GM19025 (cell line): ENCODE measurements around the gene UBE2Q1.
"Not testable (repeated sequence)": the region's sequence is repeated elsewhere in the genome, so short reads cannot be mapped to it uniquely, and the experiment has no call there.

Experiments
- ATAC-seq: cut with Tn5 transposase; IDR thresholded peaks from one replicate; pipeline ENCODE4 v1.9.1; 2021; ENCODE audit warnings: mild to moderate bottlenecking, low read depth, moderate library complexity; ENCODE audit not compliant: unreplicated experiment

Gene UBE2Q1

DNA sequence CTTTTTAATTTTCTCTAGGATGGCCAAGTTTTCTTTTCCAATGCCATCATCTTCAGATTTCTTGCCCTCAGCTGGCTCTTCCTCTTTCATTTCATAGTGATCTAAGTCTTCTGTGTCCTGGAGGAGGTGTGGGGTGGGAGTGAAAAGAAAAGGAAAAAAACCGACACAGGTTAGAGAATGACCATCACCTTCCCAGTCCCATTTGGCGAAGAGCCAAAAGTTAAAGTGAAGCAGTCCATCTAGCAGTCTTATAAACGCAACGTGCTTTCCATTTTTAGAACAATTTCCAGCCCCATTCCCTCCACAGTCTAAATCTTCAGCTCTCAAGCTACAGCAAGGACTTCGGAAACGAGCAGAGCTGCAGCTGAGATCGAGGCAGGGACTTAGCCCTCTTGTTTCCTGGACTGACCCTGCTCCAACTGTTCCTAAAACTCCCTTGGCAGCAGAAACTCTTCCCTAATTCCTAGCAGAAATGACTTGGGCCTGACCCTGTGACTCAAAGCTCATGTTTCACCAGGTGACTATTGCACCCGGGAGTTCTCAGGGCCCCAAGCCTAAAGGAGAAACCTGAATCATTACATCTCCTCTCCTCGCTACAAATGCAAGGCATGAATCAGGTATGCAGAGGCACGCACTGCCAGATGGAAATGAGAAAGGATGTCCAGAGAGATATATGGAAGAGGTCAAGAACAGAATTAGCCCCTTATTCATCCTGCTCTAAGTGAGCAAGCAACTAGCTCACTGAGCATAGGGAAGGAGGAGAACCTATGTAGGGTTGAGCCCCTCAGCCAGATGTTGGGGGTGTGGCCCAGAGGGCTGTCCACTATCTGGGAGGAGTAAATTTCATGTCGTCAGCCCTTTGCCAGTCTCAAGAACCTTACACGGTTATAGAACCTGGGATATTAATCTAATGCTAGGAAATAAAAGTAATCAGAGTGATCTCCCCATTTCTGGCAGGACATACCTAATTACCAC is 5.1 kb downstream of the UBE2Q1 start:
- ATAC-seq, result no peak

DNA sequence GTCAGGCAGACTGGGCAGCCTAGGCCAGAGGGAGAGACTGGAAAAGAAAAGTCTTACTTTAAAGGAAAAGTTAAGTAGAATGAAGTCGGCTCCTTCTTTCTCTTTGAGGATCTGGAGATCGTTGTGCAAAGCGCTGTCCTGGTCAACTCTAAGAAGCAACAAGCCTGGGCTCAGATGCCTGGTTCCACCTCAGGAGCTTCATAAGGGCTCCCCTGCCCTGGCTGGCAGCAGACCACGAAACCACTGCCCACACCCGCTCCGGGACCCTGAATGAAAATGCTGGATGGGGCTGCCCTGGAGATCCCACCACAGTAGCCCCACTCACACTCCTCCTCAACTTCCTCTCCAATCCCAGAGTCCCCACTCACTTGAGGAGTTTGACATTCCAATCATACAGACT is 6.4 kb downstream of the UBE2Q1 start:
- ATAC-seq, result no peak

DNA sequence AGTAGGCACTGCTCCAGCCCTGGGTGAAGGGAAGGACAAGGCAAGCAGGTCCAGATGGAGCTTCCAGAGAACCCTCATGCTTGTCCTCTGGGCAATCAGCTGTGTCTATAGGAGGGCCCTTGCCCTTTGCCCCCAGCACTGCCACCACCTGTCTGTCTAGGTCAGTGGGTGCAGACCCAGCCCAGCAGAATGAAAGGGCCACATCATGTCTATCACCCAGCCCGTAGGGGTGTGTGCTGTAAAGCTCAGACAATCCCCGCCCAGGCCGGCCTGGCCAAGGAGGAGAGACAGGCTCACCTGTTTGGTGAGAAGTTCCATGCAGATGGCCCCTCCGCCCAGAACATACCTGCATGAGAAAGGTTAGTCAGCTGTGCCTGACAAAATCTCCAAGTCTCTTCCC is 7.0 kb downstream of the UBE2Q1 start:
- no peak for ATAC-seq

DNA sequence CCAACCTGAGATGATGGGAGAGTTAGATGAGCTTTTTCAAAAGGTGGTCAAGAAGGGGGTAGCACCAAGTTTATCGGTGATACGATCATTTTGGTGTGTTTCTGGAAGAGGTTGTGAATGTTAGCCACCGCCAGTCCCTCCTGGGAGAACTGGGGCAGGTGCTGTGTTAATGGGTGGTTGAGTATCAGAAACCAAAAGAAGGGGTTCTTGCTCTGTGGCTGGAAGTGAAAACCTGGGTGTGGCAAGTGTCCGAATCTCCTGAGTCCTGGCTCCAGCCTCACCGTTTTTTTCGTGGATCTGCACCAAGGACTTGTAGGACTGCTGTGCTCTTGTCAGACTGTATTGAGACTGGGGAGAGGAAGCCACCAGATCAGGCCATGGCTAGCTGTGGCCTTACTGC is 7.8 kb downstream of the UBE2Q1 start:
- no peak for ATAC-seq

DNA sequence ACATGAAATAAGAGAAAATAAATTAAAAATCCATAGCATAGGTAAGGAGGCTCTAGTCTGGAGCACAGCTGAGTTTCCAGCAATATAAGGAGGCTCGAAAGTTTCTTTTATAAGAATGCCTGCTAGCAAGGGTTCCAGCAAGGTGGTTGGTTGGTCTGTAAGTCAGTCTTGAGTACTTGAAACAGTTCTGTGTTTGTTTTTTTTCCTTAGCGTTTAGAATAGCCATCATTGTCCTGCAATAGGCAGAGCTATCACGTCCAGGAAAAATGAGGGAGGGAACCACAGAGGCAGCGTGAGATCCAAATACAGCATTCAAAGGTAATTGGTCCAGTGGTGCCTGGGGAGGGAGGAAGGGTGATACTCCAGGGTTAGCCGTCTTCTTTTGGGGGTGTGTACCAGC is 8.4 kb downstream of the UBE2Q1 start:
- ATAC-seq, result no peak

DNA sequence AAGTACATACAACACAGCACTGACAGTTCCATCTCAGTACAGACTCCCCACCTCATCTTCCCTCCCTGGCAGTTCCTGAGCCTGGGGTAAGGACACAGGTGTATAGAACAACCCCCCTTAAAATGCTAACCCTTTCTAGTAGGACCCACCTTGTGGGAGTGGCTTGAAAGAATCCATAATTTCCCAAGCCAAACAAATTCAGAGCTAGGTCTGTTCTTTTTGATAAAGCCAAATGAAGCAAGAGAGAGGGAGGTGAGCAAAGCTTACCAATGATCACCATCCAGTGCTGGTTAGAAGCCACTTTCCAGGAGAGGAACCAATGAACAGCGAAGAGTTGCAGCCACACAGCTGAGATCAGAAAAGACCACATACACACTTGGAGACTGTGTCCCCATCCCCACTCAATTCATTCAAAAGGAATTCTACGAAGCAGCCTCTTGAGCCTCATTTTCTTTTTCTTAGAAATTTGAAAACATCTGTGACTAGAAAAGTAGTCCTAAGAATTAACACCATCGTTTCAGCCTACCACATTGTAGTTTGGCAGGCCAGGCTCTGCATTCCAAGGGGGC is 9.2 kb downstream of the UBE2Q1 start:
- ATAC-seq, result no peak

DNA sequence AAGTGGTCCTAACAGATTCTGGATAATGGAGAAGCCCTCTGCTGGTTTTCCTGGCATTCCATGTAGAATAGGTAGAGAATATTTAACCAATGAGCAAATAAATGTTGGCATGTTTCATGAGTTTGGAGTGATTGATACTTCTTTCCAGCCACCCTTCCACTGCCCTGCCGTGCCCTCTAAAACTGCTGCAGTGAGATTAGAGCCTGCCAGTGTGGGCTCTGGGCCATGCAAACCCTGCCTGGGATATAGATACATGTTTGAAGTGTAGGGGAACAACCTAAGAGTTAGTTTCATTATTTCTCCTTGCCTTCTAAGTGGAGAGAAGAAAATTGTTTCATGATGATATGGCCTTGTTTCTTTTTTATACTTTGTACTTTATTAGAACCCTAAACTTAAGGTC is 10.4 kb downstream of the UBE2Q1 start:
- ATAC-seq, result no peak

DNA sequence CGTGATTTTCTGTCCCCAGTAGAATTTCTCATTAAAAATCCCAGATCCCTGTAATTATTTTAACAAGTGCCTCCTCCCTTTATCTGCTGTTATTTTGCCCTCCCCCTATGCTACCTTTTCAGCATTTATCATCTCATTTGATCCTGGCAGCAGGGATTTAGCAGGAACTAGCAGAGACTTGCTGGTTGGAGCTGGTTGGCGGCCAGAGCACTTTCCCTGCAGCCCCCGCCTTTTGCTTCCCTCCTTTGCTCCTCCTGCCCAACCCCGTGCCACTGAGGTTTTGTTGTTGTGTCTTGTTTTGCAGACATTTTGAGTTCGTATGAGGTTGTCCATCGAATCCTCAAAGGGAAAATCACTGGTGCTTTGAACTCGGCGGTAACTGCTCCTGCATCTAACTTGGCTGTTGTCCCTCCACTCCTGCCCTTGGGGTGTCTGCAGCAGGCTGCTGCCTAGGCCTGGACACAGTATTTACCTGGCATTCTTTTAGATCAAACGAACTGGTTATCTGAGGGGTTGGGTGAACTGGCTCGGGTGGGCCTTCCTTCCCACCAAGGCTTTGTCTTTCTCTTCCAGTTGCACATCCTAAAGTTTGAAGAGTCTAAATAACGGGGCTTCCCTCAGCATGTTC is 11.2 kb downstream of the UBE2Q1 start:
- ATAC-seq, result no peak

DNA sequence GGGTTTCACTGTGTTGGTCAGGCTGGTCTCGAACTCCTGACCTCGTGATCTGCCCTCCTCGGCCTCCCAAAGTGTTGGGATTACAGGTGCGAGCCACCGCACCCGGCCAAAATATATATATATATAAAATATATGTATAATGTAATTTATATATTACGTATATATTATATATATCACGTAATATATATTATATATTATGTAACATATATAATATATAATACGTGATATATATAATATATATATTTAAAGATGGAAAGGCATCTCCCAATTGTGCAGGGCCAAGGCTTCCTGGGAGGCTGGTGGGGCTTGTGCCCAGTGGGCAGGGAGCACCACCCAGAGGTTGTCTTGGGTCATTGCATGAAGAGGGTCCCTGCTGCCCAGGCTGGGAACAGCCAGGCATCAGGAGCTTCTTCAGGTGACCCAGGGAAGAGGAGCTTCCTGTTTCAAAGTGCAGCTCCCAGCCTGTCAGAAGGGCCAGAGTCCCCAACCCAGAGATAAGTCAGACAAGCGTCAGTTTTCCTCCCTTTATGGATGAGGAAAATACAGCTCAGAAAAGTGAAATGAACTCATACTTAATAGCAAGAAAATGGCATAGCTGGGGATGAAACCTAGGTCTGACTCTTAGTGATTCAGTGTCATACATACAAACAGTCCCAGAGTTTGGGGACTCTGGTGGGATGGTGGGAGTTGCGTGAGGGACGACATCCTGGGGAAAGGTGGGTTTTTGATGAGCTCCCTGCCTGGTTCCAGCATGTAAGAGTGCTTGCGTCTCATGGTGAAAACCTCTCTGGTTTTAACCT is 12.0 kb downstream of the UBE2Q1 start:
- ATAC-seq, result no peak

DNA sequence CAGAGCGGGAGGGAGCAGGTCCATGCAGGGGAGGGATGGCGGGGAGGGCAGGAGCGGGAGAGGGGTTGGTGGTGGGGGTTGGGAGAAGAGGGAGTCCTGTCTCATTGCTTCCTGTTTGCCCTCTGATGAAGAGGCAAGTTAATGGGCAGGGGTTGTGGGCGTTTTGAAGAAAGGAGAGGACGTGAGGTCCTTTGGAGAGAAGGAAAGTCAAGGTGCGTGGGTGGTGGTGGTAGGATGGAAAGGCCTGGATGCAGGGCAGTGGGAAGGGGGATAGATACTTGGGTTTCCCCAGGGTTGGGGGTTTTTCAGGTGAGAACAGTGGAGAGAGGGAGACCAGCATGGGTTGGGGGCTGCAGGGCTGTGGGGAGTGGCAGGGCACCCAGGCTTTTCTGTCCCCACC is 17.2 kb downstream of the UBE2Q1 start:
- ATAC-seq, result no peak

DNA sequence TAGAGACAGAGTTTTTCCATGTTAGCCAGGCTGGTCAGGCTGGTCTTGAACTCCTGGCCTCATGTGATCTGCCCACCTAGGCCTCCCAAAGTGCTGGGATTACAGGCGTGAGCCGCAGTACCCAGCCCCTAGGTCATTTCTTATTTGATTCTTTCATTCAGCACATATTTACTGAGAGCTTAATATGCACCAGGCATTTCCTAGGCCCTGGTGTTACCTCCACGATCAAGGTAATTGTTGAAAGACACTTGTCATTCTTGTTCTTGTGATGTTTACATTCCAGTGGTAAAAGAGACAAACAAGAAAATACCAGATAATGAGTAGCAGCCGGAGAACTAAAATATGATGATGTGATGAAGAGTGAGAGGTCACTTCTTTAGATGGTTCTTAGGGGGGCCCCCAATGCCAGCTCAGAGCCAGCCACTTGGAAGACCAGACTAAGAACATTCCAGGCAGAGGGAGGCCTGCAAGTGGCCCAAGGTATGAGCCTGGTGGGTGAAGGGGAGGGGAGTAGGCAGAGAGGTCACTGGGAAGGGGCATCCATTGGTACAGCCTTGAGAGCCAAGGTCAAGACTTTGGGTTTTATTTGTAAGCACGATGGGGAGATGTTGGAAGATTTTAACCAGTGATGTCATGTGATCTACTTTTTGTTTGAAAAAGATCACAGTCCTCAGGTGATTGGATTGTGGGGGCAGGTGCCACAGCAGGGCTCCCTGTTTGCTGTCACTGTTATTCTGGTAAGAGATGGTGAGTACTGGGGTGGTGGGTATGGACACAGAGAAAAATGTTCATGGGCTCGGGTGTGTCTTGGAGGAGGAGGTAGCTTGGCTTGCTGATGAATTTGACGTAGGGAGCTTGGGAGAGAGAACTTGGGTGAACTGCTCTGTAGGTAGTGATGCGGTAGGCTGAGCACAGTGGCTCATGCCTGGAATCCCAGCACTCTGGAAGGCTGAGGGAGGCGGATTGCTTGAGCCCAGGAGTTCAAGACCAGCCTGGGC is 18.7 kb downstream of the UBE2Q1 start:
- no peak for ATAC-seq

DNA sequence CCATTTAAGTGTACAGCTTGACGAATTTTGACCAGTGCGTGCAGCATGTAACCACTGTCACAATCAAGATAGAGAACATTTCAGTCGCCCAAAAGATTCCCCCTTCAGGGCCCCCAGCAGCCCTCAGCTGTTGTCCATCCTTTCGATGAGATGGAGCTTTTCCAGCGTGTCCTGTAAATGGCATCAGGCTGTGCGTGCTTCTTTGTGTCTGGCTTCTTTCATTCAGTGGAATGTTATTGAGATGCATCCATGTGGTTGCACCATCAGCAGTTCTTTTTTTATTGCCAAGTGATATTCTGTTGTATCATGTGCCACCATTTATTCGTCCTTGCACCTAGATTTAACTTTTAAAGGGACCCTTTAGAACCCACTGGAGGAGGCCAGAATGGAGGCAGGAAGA is 21.9 kb downstream of the UBE2Q1 start:
- ATAC-seq, result no peak

DNA sequence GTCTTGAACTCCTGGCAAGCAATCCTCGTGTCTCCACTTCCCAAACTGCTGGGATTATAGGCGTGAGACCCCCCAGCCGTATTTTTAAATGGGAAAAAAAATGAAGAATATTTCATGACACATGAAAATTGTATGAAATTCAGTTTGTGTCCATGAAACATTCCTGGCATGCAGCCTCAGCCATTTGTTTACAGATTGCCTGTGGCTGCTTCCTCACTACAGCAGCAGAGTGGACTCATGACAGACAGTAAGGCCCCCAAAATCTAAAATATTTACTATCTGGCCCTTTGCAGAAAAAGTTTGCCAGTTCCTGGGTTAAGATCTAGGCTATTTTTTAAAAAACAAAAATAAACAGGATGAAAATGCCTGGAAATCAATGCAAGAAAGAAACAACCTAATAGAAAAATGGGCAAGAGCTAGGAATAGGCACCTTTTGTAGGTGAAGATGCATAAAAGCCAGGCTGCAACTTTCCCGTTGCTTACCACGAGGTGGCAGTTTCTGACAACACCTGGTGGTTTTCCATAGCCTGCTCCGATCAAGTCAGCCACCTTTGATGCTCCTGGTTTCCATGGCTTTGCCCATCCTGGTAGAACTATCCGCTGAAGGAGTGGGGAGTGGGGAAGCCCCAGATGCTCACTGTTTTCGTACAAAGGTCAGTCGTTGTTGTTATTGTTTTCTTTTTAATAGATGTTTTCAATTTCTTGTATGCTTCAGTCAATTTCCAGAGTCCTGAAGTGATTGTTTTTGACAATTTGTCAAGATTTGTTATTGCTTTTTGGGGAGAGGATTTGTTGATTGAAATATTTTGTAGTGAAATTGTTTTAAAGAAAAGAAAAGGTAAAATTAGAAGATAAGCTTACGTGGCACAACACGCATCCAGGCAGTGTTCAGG is 24.3 kb downstream of the UBE2Q1 start:
- ATAC-seq, result no peak

DNA sequence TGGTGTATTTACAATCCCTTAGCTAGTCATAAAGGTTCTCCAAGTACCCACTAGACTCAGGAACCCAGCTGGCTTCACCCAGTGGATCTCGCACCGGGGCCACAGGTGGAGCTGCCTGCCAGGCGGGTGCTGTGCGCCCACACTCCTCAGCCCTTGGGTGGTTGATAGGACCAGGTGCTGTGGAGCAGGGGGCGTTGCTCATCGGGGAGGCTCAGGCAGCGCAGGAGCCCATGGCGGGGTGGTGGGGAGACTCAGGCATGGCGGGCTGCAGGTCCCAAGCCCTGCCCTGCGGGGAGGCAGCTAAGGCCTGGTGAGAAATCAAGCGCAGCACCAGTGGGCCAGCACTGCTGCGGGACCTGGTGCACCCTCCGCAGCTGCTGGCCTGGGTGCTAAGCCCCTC is 26.5 kb downstream of the UBE2Q1 start:
- ATAC-seq, result not testable (repeated sequence)

DNA sequence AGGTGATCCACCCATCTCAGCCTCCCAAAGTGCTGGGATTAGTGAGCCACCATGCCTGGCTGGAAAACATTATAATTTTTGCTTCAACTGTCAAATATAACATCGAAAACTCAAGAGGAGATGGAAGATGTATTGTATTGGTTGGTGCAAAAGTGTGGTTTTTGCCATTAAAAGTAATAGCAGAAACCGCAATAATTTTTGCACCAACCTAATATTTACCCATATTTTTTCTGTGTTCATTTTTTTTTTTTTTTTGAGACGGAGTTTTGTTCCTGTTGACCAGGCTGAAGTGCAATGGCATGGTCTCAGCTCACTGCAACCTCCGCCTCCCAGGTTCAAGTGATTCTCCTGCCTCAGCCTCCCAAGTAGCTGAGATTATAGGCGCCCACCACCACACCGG is 29.2 kb downstream of the UBE2Q1 start:
- no peak for ATAC-seq

DNA sequence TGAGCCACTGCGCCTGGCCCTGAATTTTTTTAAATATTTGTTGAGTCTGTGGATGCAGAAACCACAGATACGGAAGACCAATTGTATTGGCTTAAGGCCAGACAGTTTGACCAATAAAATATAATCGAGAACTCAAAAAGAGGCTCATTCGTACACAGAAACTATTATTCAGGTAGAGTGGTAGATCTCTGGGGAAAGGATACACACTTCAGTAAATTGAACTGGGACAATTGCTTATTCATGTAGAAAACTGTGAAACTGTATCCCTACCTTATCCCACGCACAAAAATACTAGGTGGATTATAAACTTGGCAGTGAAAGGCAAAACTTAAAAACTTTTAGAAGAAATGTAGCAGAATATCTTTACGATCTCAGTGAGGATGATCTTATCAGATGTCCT is 31.3 kb downstream of the UBE2Q1 start:
- ATAC-seq, result no peak

DNA sequence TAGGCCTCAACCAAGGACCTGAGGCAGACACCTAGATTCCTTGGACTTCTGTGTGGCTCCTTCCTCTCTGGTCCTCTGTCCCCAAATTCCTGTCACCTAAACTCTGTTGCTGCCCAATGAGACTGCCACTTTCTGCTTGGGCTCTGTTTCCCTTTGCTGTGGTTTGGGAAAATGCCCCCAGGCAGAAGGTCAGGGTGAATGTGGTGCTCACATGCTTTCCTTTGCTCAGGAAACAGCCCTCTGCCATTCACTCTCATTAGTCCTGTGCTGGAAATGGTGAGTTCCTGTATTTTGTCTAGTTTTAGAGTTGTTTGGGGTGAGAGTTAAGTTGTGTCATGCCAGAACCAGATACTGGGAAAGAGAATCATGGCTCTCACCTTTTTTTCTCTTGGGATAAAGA is 33.6 kb downstream of the UBE2Q1 start:
- ATAC-seq, result no peak

DNA sequence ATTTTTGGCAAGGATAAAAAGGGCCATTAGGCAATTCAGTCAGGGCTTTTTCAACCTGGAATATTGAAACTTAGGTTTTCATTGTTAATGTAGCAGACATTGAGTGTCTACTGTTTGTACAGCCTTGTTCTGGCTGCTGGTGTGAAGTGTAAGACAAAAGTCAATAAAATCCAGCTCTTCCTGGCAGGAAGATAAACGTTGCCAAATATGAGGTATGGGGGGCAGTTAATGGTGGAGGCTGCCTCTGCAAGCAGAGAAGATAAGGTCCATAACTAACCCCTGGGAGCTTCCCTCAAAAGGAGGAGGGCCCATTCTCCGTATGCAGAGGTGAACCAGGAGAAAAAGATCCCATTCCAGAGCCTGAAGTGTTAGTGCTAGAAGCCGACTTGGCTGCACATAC is 36.8 kb downstream of the UBE2Q1 start:
- no peak for ATAC-seq

DNA sequence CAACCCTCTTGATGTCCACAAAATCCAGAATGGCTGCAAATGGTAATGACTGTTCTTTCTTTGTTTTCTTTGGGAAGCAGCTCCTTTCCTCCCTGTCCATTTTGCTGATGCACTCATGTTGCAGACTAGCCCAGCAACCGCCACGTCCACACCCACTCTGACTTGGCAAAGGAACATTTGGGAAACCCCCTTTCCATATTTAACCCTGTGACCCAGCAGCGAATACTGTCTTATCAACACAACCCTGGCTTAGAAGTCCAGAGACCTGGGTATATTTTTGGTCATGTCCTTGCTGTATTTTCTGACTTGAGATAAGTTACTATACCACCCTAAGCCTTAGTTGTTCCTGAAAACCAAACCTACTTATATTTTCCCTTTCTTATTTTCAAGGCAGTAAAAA is 38.1 kb downstream of the UBE2Q1 start:
- no peak for ATAC-seq
